Activated CD4-positive, CD25-positive, alpha-beta regulatory T cell (primary cell): ENCODE data around the gene MLYCD.

ENCODE experiments used
- DNase-seq, 4 experiments: peaks; one replicate each; lab custom pipeline; 2025; lab: John Stamatoyannopoulos, UW

Gene MLYCD

GRCh38 chr16:83898463-83899271 lies at the start of gene MLYCD:
Gene MLYCD, plus strand, starts transcription at chr16:83899115. Its CDS starts 30 bp downstream, at chr16:83899145.
- peak; percentile 52 to 62 (median 54) for DNase-seq

DNA sequence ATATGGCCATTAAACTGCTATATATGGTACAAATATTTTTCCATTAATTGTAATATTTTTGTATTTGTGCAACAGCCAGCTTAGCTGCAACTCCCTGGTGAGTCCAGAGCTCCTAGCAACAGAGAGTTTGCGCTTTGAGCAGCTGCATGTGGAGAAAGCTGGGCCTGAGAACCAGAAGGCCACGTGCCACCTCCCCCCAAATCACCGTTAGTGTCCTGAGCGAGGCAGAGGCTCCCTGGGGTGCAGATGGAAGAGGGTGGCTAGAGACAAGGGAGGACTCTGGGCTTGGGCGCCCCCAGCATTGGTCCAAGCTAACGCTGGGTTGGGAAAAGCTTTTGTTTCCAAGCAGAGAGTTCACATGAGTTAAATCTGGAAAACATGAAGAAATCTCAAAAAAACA lies 49.5 kb upstream of the MLYCD start:
- DNase-seq: no peak

DNA sequence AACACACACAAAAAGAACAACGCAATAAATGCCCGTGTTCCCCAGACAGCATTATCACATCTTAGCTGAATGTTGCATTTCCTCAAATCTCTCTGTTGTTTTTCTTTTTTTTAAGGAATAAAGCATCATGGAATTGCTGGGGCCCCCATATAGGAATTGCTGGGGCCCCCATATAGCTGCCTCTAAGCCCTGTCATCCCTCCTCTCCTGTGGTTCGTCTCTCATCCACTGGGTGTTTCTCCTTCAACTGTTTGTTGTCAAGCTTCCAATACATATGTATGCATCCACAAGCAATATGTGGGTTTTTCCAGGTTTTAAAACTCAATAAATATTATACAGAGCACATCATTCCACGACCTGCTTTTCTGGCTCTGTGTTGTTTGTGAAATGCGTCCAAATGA lies 48.0 kb upstream of the MLYCD start:
- DNase-seq: no peak

GRCh38 chr16:83851473-83851872 lies 47.4 kb upstream of the MLYCD start:
- DNase-seq: no peak

DNA sequence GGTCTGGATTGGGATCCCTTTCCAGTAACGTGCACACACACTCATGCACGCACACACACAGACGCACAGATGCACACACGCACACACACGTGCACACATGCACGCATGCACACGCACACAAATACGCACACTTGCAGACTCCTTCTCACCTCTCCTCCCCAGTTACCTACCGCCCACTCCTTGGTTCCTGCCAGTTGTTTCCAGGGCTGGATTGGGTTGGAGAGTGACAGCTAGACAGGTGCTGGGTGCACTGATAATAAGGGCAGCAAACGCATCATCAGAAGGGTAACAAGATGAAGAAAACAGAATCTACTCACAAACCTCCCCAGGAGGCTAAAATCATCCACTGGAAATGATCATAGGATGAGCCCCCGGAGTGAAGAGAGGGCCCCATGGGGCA lies 46.1 kb upstream of the MLYCD start:
- no peak for DNase-seq

- no peak for DNase-seq
Measured at GRCh38 chr16:83853834-83854233, 45.1 kb upstream of the MLYCD start.

DNA sequence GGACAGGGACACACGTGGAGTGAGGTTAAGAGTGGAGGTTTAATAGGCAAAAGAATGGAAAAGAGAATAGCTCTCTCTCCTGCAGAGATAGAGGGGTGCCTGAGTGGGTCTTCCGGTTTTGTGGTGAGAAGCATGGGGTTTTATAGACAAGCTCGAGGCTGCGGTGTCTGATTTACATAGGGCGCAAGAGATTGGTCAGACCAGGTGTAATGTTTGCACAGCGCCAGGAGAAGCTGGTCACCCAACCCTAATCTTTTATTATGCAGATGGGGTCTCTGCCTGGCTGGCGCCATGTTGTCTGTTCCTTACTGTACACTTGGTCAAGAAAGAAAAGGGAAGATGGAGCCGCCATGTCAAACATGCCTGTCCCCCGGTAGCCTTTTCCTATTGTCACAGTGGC lies 44.5 kb upstream of the MLYCD start:
- no peak for DNase-seq

DNA sequence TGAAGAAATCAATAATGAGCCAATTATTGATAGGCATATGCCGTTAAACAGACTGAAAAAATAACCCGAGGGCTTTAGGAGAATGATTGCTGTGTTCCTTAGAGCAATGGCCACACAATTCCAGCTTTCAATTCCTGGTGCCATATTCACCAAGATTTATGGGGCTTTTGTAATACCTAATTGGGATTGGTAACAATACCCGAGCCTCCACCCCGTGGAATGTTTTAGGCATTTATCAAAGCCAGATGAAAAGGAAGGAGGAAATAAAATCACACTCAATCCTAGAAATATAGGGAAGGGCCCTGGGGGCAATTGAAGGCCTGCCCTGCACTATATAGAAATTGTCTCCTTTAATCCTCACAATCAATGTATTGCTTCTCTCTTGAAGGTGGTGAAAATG lies 42.1 kb upstream of the MLYCD start:
- DNase-seq: no peak

DNA sequence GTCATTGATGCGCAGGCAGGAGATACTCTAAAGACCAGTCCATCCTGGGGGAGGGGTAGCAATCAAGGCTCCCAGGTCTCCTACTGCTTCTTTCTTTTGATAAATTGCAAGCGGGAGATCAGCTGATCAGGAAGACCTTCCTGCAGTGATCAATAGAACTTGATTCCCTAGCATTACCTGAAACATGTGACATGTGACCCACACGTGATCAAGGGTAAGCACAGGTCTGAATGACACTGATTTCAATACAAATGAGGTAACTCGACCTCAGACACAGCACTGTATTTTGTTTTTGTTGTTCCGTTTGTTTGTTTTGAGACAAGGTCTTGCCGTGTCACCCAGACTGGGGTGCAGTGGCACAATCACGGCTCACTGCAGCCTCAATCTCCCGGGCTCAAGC lies 39.6 kb upstream of the MLYCD start:
- no peak for DNase-seq

- no peak for DNase-seq
Measured at GRCh38 chr16:83862661-83863060, 36.3 kb upstream of the MLYCD start.

DNA sequence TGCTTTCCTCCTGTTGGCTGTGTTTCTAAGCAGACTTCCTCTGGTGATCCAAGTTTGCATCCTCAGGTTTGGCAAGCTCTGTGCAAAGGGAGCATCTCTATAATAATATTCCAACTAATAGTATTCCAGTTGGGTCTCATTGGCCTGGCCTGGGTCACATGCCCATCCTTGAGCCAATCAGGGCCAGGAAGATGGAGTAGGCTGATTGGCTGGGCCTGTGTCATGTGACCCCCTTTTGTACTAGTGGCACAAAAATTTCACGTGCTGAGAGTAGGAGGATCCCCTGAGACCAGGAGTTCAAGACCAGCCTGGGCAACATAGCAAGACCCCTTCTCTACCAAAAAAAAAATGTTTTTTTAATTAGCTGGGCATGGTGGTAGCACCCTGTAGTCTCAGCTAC lies 35.2 kb upstream of the MLYCD start:
- DNase-seq: no peak

DNA sequence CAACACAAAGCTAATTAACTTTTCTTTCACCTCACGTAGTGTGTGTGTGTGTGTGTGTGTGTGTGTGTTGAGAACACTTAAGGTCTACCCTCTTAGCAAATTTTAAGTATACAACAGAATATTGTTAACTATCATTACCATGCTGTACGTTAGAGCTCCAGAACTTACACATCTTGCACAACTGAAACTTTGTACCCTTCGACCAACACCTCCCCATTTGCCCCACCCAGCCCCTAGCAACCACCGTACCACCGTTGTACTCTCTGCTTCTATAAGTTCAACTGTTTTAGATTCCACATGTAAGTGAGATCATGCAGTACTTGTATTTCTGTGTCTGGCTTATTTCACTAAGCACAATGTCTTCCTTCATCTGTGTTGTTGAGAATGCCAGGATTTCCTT lies 28.1 kb upstream of the MLYCD start:
- no peak for DNase-seq

DNA sequence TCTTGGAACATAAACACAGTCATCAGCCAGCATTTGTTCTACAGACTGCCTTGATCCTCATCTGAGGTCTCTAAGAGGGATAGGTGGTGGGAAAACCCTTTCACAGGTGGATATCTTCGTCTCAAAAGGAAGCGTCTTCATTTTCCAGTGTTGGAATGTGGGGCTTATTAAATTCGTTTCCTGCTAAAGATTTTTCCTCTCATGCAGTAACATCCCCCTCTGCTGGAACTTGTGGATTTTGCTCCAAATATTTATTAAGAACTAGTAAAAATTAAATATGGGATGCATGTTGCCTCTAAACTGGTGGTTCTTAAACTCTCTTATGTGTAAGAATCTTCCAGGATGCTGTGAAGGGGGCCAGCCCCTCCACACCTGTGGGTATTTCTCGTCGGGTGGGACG lies 20.1 kb upstream of the MLYCD start:
- DNase-seq: no peak

- no peak for DNase-seq
Measured at GRCh38 chr16:83882163-83882885, 16.6 kb upstream of the MLYCD start.

GRCh38 chr16:83886199-83886971 lies 12.5 kb upstream of the MLYCD start:
- DNase-seq: no peak

DNA sequence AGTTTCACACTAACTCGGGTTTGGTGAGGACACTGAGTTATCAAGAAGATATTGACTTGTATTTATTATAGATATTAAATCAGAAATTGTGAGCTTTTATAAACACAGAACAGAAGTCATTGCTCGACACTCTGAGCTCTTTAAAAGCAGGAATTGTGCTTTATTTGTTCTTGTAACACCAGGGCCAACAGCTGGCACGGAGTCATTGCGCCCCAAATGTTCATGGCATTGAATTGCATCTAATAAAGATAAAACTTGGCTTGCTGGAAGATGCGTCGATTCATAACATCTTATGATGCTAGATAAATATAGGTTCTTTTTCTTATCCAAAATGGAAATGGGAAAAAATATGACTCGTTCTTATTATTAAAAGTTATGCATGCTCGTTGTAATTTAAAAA lies 11.8 kb upstream of the MLYCD start:
- no peak for DNase-seq

- DNase-seq: no peak
Measured at GRCh38 chr16:83887564-83887963, 11.4 kb upstream of the MLYCD start.

GRCh38 chr16:83888672-83889044 lies 10.3 kb upstream of the MLYCD start:
- DNase-seq: no peak

DNA sequence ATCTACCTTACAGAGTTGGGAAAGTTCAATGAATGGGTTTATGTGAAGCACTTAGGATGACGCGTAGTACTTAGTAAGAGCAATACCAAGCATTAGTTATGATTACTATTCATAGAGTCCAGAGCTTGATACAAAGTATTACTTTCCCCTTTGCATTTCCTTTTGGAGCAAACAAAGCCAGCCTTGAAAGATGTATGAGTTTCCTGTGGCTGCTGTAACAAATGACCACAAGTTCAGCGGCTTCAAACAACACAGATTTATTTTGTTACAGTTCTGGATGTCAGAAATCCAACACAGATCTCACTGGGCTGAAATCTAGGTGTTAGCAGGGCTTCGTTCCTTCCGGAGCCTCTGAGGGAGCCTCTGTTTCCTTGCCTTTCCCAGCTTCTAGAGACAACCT lies 8.6 kb upstream of the MLYCD start:
- DNase-seq: no peak

DNA sequence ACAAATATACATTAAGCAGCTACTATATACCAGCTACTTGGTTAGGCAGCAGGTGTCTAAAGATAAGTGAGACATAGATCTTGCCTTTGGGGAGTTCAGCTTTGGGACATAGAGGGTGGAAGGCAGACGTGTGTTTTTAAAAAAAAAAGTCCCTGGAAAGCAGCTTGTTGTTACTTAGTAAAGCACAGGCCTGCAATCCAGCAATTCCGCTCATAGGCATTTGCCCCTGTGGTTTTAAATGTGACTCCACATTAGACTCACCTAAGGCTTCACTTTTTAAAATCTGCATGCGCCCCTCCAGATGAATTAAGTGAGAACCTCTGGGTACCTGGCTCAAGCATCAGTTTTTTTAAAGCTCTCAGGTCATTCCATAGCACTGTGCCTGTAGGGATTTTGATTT lies 7.2 kb upstream of the MLYCD start:
- no peak for DNase-seq

DNA sequence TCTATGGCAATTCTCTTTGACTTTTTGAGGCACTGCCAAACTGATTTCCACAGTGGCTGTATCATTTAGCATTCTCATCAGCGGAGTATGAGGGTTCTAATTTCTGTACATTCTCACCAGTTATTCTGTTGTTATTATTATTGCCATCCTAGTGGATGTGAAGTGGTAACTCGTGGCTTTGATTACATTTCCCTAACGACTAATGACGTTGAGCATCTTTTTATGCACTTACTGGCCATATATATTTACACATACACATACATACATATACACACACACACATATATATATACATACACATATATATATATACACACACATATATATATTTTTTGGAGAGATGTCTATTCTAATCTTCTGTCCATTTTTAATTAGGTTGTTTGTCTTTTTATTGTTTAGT lies 3.7 kb upstream of the MLYCD start:
- DNase-seq: no peak

GRCh38 chr16:83895942-83896341 lies 3.0 kb upstream of the MLYCD start:
- DNase-seq: no peak
